Measurements from ENCODE around the gene SLC7A6.

GRCh38 chr16:68296291-68296690, 32.0 kb downstream of the SLC7A6 start:
- TF ChIP-seq CTCF (IDR thresholded peaks at IDR 0.05 in 2 of 3, conservative IDR thresholded peaks at IDR 0.05 in 1 of 3; ENCODE audit: control insufficient read depth in 2 of 3, extremely low read depth in 1 of 3, insufficient read depth in 1 of 3, low read depth in 3 of 3, low read length in 3 of 3) (no peak), SRF (IDR thresholded peaks at IDR 0.05; ENCODE audit: low read depth in 2 of 2, low read length in 2 of 2) (no peak)

Data from GM12878 (cell line).